ENCODE measurements around the gene RNGTT.

RNGTT gene

GRCh38 chr6:88871498-88871897 lies 91.9 kb downstream of the RNGTT start:
- no peak overlapping the region for H3K4me3 ChIP-seq (ENCODE audit: low read length)
- DNase-seq (ENCODE audit: low read depth): no peak
- no peak for TF ChIP-seq CTCF (conservative IDR thresholded peaks at IDR 0.05; ENCODE audit: low read length)

- peak; percentile 58 for DNase-seq (ENCODE audit: low read depth)
- no peak overlapping the region for H3K4me3 ChIP-seq (ENCODE audit: low read length)
- peak; percentile 68 for TF ChIP-seq CTCF (conservative IDR thresholded peaks at IDR 0.05; ENCODE audit: low read length)
Observed at GRCh38 chr6:88870717-88871330, 92.6 kb downstream of the RNGTT start.

GRCh38 chr6:88869263-88870020 lies 94.0 kb downstream of the RNGTT start:
- H3K4me3 ChIP-seq (ENCODE audit: low read length): no peak overlapping the region
- TF ChIP-seq CTCF (conservative IDR thresholded peaks at IDR 0.05; ENCODE audit: low read length): no peak
- peak; percentile 11 for DNase-seq (ENCODE audit: low read depth)

- DNase-seq (ENCODE audit: low read depth): peak; percentile 25
- no peak for TF ChIP-seq CTCF (conservative IDR thresholded peaks at IDR 0.05; ENCODE audit: low read length)
- H3K4me3 ChIP-seq (ENCODE audit: low read length): no peak overlapping the region
Observed at GRCh38 chr6:88867841-88868731, 95.3 kb downstream of the RNGTT start.

GRCh38 chr6:88866856-88867255 lies 96.6 kb downstream of the RNGTT start:
- DNase-seq (ENCODE audit: low read depth): peak; percentile 24
- TF ChIP-seq CTCF (conservative IDR thresholded peaks at IDR 0.05; ENCODE audit: low read length): no peak
- no peak overlapping the region for H3K4me3 ChIP-seq (ENCODE audit: low read length)

GRCh38 chr6:88865275-88865674 lies 98.1 kb downstream of the RNGTT start:
- no peak for TF ChIP-seq CTCF (conservative IDR thresholded peaks at IDR 0.05; ENCODE audit: low read length)
- no peak overlapping the region for H3K4me3 ChIP-seq (ENCODE audit: low read length)
- no peak for DNase-seq (ENCODE audit: low read depth)
